H9 (cell line): ENCODE data around the gene DNASE1L1. TPM values are rescaled to one million over a fixed set of nuclear protein-coding genes. Genes with fewer than 3 reads are reported as not detected.

Experiments used
- DNase-seq: peaks from one replicate; pipeline ENCODE4 v3.0.0-alpha.2; 2017
- H2AFZ ChIP-seq: one replicate; pipeline ENCODE4 v1.6.1; 2013; ENCODE audit warnings: mild to moderate bottlenecking, low read length, control low read depth, moderate library complexity
- H2AK5ac ChIP-seq: 2 replicates; pipeline ENCODE4 v1.6.1; 2013; ENCODE audit warnings: low read length, control low read depth, mixed read lengths; ENCODE audit not compliant: insufficient read length
- H2BK120ac ChIP-seq: one replicate; pipeline ENCODE4 v1.6.1; 2013; ENCODE audit warnings: low read depth, mild to moderate bottlenecking, low read length, control low read depth, inconsistent platforms; ENCODE audit not compliant: poor library complexity, severe bottlenecking
- H2BK12ac ChIP-seq: 2 replicates; pipeline ENCODE4 v1.6.1; 2013; ENCODE audit warnings: low read length, control low read depth, mixed read lengths, low read depth; ENCODE audit not compliant: insufficient read length
- H2BK15ac ChIP-seq: 2 replicates; pipeline ENCODE4 v1.6.1; 2013; ENCODE audit warnings: low read depth, low read length, control low read depth
- H2BK20ac ChIP-seq: one replicate; pipeline ENCODE4 v1.6.1; 2013; ENCODE audit warnings: low read depth, mild to moderate bottlenecking, low read length, control low read depth, inconsistent platforms; ENCODE audit not compliant: poor library complexity, severe bottlenecking
- H2BK5ac ChIP-seq: 2 replicates; pipeline ENCODE4 v1.6.1; 2013; ENCODE audit warnings: low read length, control low read depth, mixed read lengths; ENCODE audit not compliant: insufficient read length
- H3K14ac ChIP-seq: 2 replicates; pipeline ENCODE4 v1.6.1; 2013; ENCODE audit warnings: low read length, control low read depth; ENCODE audit not compliant: insufficient read depth
- H3K18ac ChIP-seq: 2 replicates; pipeline ENCODE4 v1.6.1; 2013; ENCODE audit warnings: low read depth, mild to moderate bottlenecking, mixed read lengths, low read length, control low read depth; ENCODE audit not compliant: insufficient read length
- H3K23ac ChIP-seq: 2 replicates; pipeline ENCODE4 v1.6.1; 2013; ENCODE audit warnings: low read length, control low read depth, mixed read lengths, low read depth; ENCODE audit not compliant: insufficient read length
- H3K23me2 ChIP-seq: 2 replicates; pipeline ENCODE4 v1.6.1; 2013; ENCODE audit warnings: low read depth, mild to moderate bottlenecking, mixed read lengths, low read length, control low read depth; ENCODE audit not compliant: insufficient read length, poor library complexity, severe bottlenecking
- H3K27ac ChIP-seq: 2 replicates; pipeline ENCODE4 v1.5.1; 2013; ENCODE audit warnings: low read length, control low read depth, mixed read lengths, low read depth; ENCODE audit not compliant: insufficient read length
- H3K27me3 ChIP-seq: 2 replicates; pipeline ENCODE4 v1.6.1; 2013; ENCODE audit warnings: low read length, control low read depth, inconsistent platforms; ENCODE audit not compliant: insufficient read depth
- H3K4ac ChIP-seq: 2 replicates; pipeline ENCODE4 v1.6.1; 2013; ENCODE audit warnings: low read depth, mild to moderate bottlenecking, control low read depth, inconsistent platforms, low read length, moderate library complexity
- H3K4me1 ChIP-seq: 2 replicates; pipeline ENCODE4 v1.6.1; 2013; ENCODE audit warnings: low read length, control low read depth, inconsistent platforms; ENCODE audit not compliant: insufficient read depth
- H3K4me2 ChIP-seq: 2 replicates; pipeline ENCODE4 v1.6.1; 2013; ENCODE audit warnings: low read length, control low read depth, mixed read lengths; ENCODE audit not compliant: insufficient read length, insufficient read depth
- H3K56ac ChIP-seq: 2 replicates; pipeline ENCODE4 v1.6.1; 2013; ENCODE audit warnings: low read depth, mild to moderate bottlenecking, mixed read lengths, low read length, control low read depth; ENCODE audit not compliant: insufficient read length
- H3K79me1 ChIP-seq: 2 replicates; pipeline ENCODE4 v1.6.1; 2013; ENCODE audit warnings: low read depth, mild to moderate bottlenecking, moderate library complexity, low read length, control low read depth, inconsistent platforms; ENCODE audit not compliant: insufficient read depth, poor library complexity, severe bottlenecking
- H3K79me2 ChIP-seq: 2 replicates; pipeline ENCODE4 v1.6.1; 2013; ENCODE audit warnings: low read length, control low read depth, inconsistent platforms; ENCODE audit not compliant: insufficient read depth
- H3K9ac ChIP-seq: 2 replicates; pipeline ENCODE4 v1.6.1; 2013; ENCODE audit warnings: low read length, control low read depth, mixed read lengths; ENCODE audit not compliant: insufficient read length; ENCODE audit errors: extremely low read depth
- H3K9me3 ChIP-seq: one replicate; pipeline ENCODE4 v1.6.1; 2013; ENCODE audit warnings: low read depth, low read length, inconsistent platforms; ENCODE audit not compliant: control insufficient read depth
- H3T11ph ChIP-seq: one replicate; pipeline ENCODE4 v1.6.1; 2013; ENCODE audit warnings: mild to moderate bottlenecking, low read length, control low read depth, inconsistent platforms
- H4K20me1 ChIP-seq: one replicate; pipeline ENCODE4 v1.6.1; 2013; ENCODE audit not compliant: control insufficient read depth, insufficient read length, insufficient read depth
- H4K5ac ChIP-seq: 2 replicates; pipeline ENCODE4 v1.6.1; 2013; ENCODE audit warnings: low read depth, mild to moderate bottlenecking, mixed read lengths, low read length, control low read depth; ENCODE audit not compliant: insufficient read length
- H4K8ac ChIP-seq: replicated peaks from 2 replicates; pipeline ENCODE4 v1.6.1; 2013; ENCODE audit warnings: low read length, control low read depth, mixed read lengths, low read depth; ENCODE audit not compliant: insufficient read length
- H4K91ac ChIP-seq: 2 replicates; pipeline ENCODE4 v1.6.1; 2013; ENCODE audit warnings: low read depth, mild to moderate bottlenecking, moderate library complexity, mixed read lengths, low read length, control low read depth; ENCODE audit not compliant: insufficient read length
- H3K27ac Mint-ChIP-seq, 3 experiments: 2 replicates in 2 of 3; 3 replicates in 1 of 3; pipeline ENCODE4 v1.8.0; 2020 to 2021; ENCODE audit warnings: mixed read lengths in 3 of 3, mild to moderate bottlenecking in 1 of 3, moderate library complexity in 1 of 3
- H3K27me3 Mint-ChIP-seq: 2 replicates; pipeline ENCODE4 v1.8.0; 2021; ENCODE audit warnings: low read depth, mild to moderate bottlenecking, moderate library complexity, mixed read lengths
- H3K36me3 Mint-ChIP-seq, 3 experiments: 2 replicates in 2 of 3; 3 replicates in 1 of 3; pipeline ENCODE4 v1.8.0; 2020 to 2021; ENCODE audit warnings: low read depth in 3 of 3, mixed read lengths in 3 of 3; ENCODE audit not compliant: insufficient read depth in 1 of 3
- H3K4me1 Mint-ChIP-seq, 2 experiments: 2 replicates each; pipeline ENCODE4 v1.8.0; 2020; ENCODE audit warnings: mixed read lengths in 2 of 2
- H3K4me3 Mint-ChIP-seq, 2 experiments: 2 replicates in 1 of 2; 3 replicates in 1 of 2; pipeline ENCODE4 v1.8.0; 2020 to 2021; ENCODE audit warnings: mild to moderate bottlenecking in 2 of 2, mixed read lengths in 2 of 2, moderate library complexity in 1 of 2
- H3K9me3 Mint-ChIP-seq, 2 experiments: 2 replicates in 1 of 2; 3 replicates in 1 of 2; pipeline ENCODE4 v1.8.0; 2020; ENCODE audit warnings: mild to moderate bottlenecking in 2 of 2, mixed read lengths in 2 of 2, moderate library complexity in 1 of 2
- WGBS: extraction: QIAGEN DNeasy Blood & Tissue Kit; methylation state at CpG from one replicate; pipeline ENCODE4 v1.1.7; 2013; ENCODE audit warnings: missing lambda C conversion rate, low lambda C conversion rate, mixed read lengths; ENCODE audit not compliant: insufficient read length; ENCODE audit errors: extremely low coverage; 5-methylcytosine and 5-hydroxymethylcytosine counted together
- total RNA-seq: library from RNA; stranded (reverse); gene quantifications from 2 replicates; pipeline ENCODE4 v1.2.1, GENCODE V29; 2021
- TF ChIP-seq, protein P1 (sequence below): fragments of 200-600 bp; sonication (generic); conservative IDR thresholded peaks from 3 replicates; pipeline ENCODE4 v1.8.0; 2021; ENCODE audit warnings: antibody characterized with exemption, mild to moderate bottlenecking

The DNASE1L1 gene
- total RNA-seq, 1 experiment from 2014 or later, result 14.5 TPM

DNA sequence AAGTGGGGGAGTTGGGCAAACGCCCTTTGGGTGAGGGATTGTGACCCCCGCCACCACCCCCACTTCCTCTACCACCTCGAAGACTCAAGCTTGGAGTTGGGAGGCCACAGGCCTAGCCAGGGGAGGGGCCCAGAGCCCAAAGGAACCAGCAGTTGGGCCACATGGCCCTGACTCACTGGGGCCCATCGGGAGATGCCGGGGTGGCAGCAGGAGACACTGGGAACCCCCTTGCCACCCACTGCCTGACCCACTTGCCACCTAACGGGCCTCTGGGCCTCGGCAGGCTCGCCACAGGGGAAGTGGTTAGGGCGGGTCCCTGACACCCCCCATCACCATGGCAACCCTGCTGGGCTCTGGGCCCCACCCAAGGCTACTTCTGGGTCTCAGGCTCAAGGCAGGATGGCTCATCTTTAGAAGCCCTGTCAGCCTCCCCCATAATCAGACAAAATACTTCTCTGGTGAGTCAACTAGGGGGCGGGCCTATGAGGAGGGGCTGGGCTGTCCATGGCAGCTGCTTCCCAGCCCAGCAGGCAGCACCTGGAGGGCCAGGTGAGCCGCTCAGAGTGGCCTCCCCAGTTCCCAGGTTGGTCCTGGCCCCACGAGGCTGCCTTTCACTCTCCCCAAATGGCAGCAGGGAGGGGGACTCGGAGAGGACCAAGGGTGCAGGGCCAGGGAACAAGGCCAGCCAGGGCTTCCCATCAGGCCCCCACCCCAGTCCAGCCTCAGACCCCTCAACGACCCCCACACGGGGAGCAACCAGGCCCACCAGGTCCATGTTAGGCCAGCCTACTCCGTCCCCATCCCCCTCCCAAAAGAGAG is 40.2 kb downstream of the DNASE1L1 start:
- Histone ChIP-seq H4K8ac (no peak overlapping the region), H3K27ac (no peak overlapping the region), H3K14ac (peak overlapping the region; percentile 90), H3K27me3 (no peaks in the 10 kb centered on the region), H2AK5ac (no peak overlapping the region), H3T11ph (no peak overlapping the region), H3K4me1 (no peaks in the 10 kb centered on the region), H2BK120ac (no peak overlapping the region), H3K4me2 (peak overlapping the region; percentile 48), H2BK12ac (no peak overlapping the region), H3K23me2 (peaks cover 5% of the 10 kb centered on the region), H3K23ac (no peak overlapping the region), H3K9me3 (peaks cover 5% of the 10 kb centered on the region), H3K56ac (no peak overlapping the region), H2BK20ac (no peak overlapping the region), H2BK5ac (no peak overlapping the region), H3K79me1 (no peaks in the 10 kb centered on the region), H4K20me1 (no peaks in the 10 kb centered on the region), H2BK15ac (no peak overlapping the region), H3K4ac (no peak overlapping the region), H3K79me2 (peaks cover 17% of the 10 kb centered on the region; the same call in 1 of the 2 replicates), H4K5ac (no peak overlapping the region), H3K9ac (peak overlapping the region; percentile 76), H4K91ac (no peak overlapping the region), H3K18ac (peak overlapping the region; percentile 86), H2AFZ (no peak overlapping the region)
- Mint-ChIP-seq H3K27me3 (peaks cover 5% of the 10 kb centered on the region), H3K27ac (peak overlapping the region in 1 of 3 experiments; percentile 83; a peak in 1 of 7 replicates), H3K4me1 (peaks cover 2 to 12% of the 10 kb centered on the region in 2 experiments; a peak in 2 of 4 replicates), H3K4me3 (peak overlapping the region; percentile 70 to 84), H3K36me3 (peaks cover 34 to 52% (median 49%) of the 10 kb centered on the region in 3 experiments), H3K9me3 (peaks cover 45 to 54% of the 10 kb centered on the region in 2 experiments)
- TF ChIP-seq, protein P1, sequence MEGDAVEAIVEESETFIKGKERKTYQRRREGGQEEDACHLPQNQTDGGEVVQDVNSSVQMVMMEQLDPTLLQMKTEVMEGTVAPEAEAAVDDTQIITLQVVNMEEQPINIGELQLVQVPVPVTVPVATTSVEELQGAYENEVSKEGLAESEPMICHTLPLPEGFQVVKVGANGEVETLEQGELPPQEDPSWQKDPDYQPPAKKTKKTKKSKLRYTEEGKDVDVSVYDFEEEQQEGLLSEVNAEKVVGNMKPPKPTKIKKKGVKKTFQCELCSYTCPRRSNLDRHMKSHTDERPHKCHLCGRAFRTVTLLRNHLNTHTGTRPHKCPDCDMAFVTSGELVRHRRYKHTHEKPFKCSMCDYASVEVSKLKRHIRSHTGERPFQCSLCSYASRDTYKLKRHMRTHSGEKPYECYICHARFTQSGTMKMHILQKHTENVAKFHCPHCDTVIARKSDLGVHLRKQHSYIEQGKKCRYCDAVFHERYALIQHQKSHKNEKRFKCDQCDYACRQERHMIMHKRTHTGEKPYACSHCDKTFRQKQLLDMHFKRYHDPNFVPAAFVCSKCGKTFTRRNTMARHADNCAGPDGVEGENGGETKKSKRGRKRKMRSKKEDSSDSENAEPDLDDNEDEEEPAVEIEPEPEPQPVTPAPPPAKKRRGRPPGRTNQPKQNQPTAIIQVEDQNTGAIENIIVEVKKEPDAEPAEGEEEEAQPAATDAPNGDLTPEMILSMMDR, result no peak
- peak; percentile 69 for DNase-seq
- WGBS, result no CpG with 5 or more reads among the region's 16 CpGs
